ENCODE results near the gene GPR55. TPM values are rescaled to one million over a fixed set of nuclear protein-coding genes. Genes with fewer than 3 reads are reported as not detected.

GPR55 gene
- total RNA-seq, 1 donor from 2014 or later, result 0.28 TPM

GRCh38 chr2:230909841-230910545, 15.0 kb downstream of the GPR55 start:
- no peak for TF ChIP-seq CTCF (IDR thresholded peaks at IDR 0.05; ENCODE audit: unreplicated experiment)
- no peaks in the 10 kb centered on the region for H3K36me3 Mint-ChIP-seq (ENCODE audit: low read depth, unreplicated experiment)
- peaks cover 18% of the 10 kb centered on the region for H3K4me1 Mint-ChIP-seq (ENCODE audit: unreplicated experiment)
- peak overlapping the region; percentile 67 for H3K27ac Mint-ChIP-seq (ENCODE audit: unreplicated experiment)
- H3K4me3 Mint-ChIP-seq (ENCODE audit: unreplicated experiment), result no peak overlapping the region
- H3K9me3 Mint-ChIP-seq (ENCODE audit: unreplicated experiment), result no peaks in the 10 kb centered on the region
- H3K27me3 Mint-ChIP-seq (ENCODE audit: unreplicated experiment), result peaks cover 10% of the 10 kb centered on the region
- no peak for DNase-seq (ENCODE audit: low spot score)

GRCh38 chr2:230908595-230909191, 16.3 kb downstream of the GPR55 start:
- TF ChIP-seq CTCF (IDR thresholded peaks at IDR 0.05; ENCODE audit: unreplicated experiment), result no peak
- peaks cover 20% of the 10 kb centered on the region for H3K4me1 Mint-ChIP-seq (ENCODE audit: unreplicated experiment)
- H3K27ac Mint-ChIP-seq (ENCODE audit: unreplicated experiment), result peak overlapping the region; percentile 84
- no peaks in the 10 kb centered on the region for H3K36me3 Mint-ChIP-seq (ENCODE audit: low read depth, unreplicated experiment)
- no peak for DNase-seq (ENCODE audit: low spot score)
- no peaks in the 10 kb centered on the region for H3K9me3 Mint-ChIP-seq (ENCODE audit: unreplicated experiment)
- H3K27me3 Mint-ChIP-seq (ENCODE audit: unreplicated experiment), result peaks cover 10% of the 10 kb centered on the region
- peak overlapping the region; percentile 82 for H3K4me3 Mint-ChIP-seq (ENCODE audit: unreplicated experiment)

GRCh38 chr2:230908092-230908594, 16.9 kb downstream of the GPR55 start:
- no peak for DNase-seq (ENCODE audit: low spot score)
- Mint-ChIP-seq H3K27ac (ENCODE audit: unreplicated experiment) (peak overlapping the region; percentile 85), H3K4me3 (ENCODE audit: unreplicated experiment) (peak overlapping the region; percentile 82), H3K9me3 (ENCODE audit: unreplicated experiment) (no peaks in the 10 kb centered on the region), H3K4me1 (ENCODE audit: unreplicated experiment) (peaks cover 20% of the 10 kb centered on the region), H3K27me3 (ENCODE audit: unreplicated experiment) (peaks cover 10% of the 10 kb centered on the region), H3K36me3 (ENCODE audit: low read depth, unreplicated experiment) (no peaks in the 10 kb centered on the region)
- no peak for TF ChIP-seq CTCF (IDR thresholded peaks at IDR 0.05; ENCODE audit: unreplicated experiment)

- Mint-ChIP-seq H3K27me3 (ENCODE audit: unreplicated experiment) (peaks cover 11% of the 10 kb centered on the region), H3K36me3 (ENCODE audit: low read depth, unreplicated experiment) (no peaks in the 10 kb centered on the region), H3K4me3 (ENCODE audit: unreplicated experiment) (no peak overlapping the region), H3K27ac (ENCODE audit: unreplicated experiment) (peak overlapping the region; percentile 85), H3K4me1 (ENCODE audit: unreplicated experiment) (peaks cover 20% of the 10 kb centered on the region), H3K9me3 (ENCODE audit: unreplicated experiment) (no peaks in the 10 kb centered on the region)
- DNase-seq (ENCODE audit: low spot score), result no peak
- TF ChIP-seq CTCF (IDR thresholded peaks at IDR 0.05; ENCODE audit: unreplicated experiment), result no peak
Measured at GRCh38 chr2:230907361-230908091, 17.5 kb downstream of the GPR55 start.
